DMS153 treated with DMSO at 0.1 percent for 48 hours (cell line): Measurements from ENCODE around the gene ATP11A.
"Not testable (repeated sequence)": the region's sequence is repeated elsewhere in the genome, so short reads cannot be mapped to it uniquely, and the experiment has no call there.

Experiments used
- DNase-seq: peaks from one replicate; lab custom pipeline; 2025; ENCODE audit not compliant: unreplicated experiment; lab: John Stamatoyannopoulos, UW

ATP11A gene

GRCh38 chr13:112833551-112834257, 143.9 kb downstream of the ATP11A start:
- no peak for DNase-seq

- no peak for DNase-seq
Measured at GRCh38 chr13:112835344-112835743, 145.5 kb downstream of the ATP11A start.

GRCh38 chr13:112835796-112836195, 146.0 kb downstream of the ATP11A start:
- no peak for DNase-seq

GRCh38 chr13:112836940-112837339, 147.1 kb downstream of the ATP11A start:
- no peak for DNase-seq

- no peak for DNase-seq
Measured at GRCh38 chr13:112837371-112838037, 147.7 kb downstream of the ATP11A start.

- no peak for DNase-seq
Measured at GRCh38 chr13:112838038-112838841, 148.4 kb downstream of the ATP11A start.

- DNase-seq = no peak
Measured at GRCh38 chr13:112838842-112839117, 148.9 kb downstream of the ATP11A start.

- no peak for DNase-seq
Measured at GRCh38 chr13:112839356-112840105, 149.7 kb downstream of the ATP11A start.

GRCh38 chr13:112840472-112841302, 150.8 kb downstream of the ATP11A start:
- no peak for DNase-seq

GRCh38 chr13:112841303-112842015, 151.6 kb downstream of the ATP11A start:
- not testable (repeated sequence) for DNase-seq

GRCh38 chr13:112842343-112842856, 152.6 kb downstream of the ATP11A start:
- no peak for DNase-seq

- DNase-seq = no peak
Measured at GRCh38 chr13:112842931-112843391, 153.1 kb downstream of the ATP11A start.

GRCh38 chr13:112843392-112844111, 153.7 kb downstream of the ATP11A start:
- DNase-seq = no peak

GRCh38 chr13:112844411-112844810, 154.6 kb downstream of the ATP11A start:
- DNase-seq = no peak

GRCh38 chr13:112844879-112845278, 155.0 kb downstream of the ATP11A start:
- DNase-seq = no peak

GRCh38 chr13:112845511-112846144, 155.8 kb downstream of the ATP11A start:
- no peak for DNase-seq

- DNase-seq = no peak
Measured at GRCh38 chr13:112846411-112847115, 156.7 kb downstream of the ATP11A start.

GRCh38 chr13:112849500-112849899, 159.7 kb downstream of the ATP11A start:
- DNase-seq = peak; percentile 99
